Mucosa of stomach (tissue), 1 donor: ENCODE measurements around the gene ADAMTS17.

Experiments
- H3K27me3 ChIP-seq: one replicate; pipeline ENCODE4 v1.7.0; 2013; ENCODE audit warnings: mild to moderate bottlenecking, low read length; ENCODE audit not compliant: control insufficient read depth, insufficient read depth
- H3K36me3 ChIP-seq: one replicate; pipeline ENCODE4 v1.7.0; 2013; ENCODE audit warnings: low read length; ENCODE audit not compliant: control insufficient read depth, insufficient read depth
- H3K4me1 ChIP-seq: one replicate; pipeline ENCODE4 v1.7.0; 2013; ENCODE audit warnings: mild to moderate bottlenecking, low read length; ENCODE audit not compliant: control insufficient read depth, insufficient read depth
- H3K4me3 ChIP-seq: one replicate; pipeline ENCODE4 v1.7.0; 2013; ENCODE audit warnings: low read length
- H3K9ac ChIP-seq: one replicate; pipeline ENCODE4 v1.7.0; 2013; ENCODE audit warnings: mild to moderate bottlenecking, low read length, moderate library complexity
- H3K9me3 ChIP-seq: one replicate; pipeline ENCODE4 v1.7.0; 2013; ENCODE audit warnings: mild to moderate bottlenecking, low read length, moderate library complexity; ENCODE audit not compliant: control insufficient read depth
- donor health status: Pancreatic carcinoma.

The ADAMTS17 gene

GRCh38 chr15:100190675-100191074, 151.1 kb downstream of the ADAMTS17 start:
- Histone ChIP-seq H3K9me3 (no peaks in the 10 kb centered on the region), H3K9ac (no peak overlapping the region), H3K27me3 (no peaks in the 10 kb centered on the region), H3K4me3 (no peak overlapping the region), H3K36me3 (no peaks in the 10 kb centered on the region), H3K4me1 (no peaks in the 10 kb centered on the region)

GRCh38 chr15:100189849-100190248, 151.9 kb downstream of the ADAMTS17 start:
- Histone ChIP-seq H3K4me1 (no peaks in the 10 kb centered on the region), H3K36me3 (no peaks in the 10 kb centered on the region), H3K27me3 (no peaks in the 10 kb centered on the region), H3K9ac (no peak overlapping the region), H3K4me3 (no peak overlapping the region), H3K9me3 (no peaks in the 10 kb centered on the region)

GRCh38 chr15:100189319-100189718, 152.5 kb downstream of the ADAMTS17 start:
- no peaks in the 10 kb centered on the region for H3K4me1 ChIP-seq
- H3K36me3 ChIP-seq: no peaks in the 10 kb centered on the region
- no peak overlapping the region for H3K4me3 ChIP-seq
- no peaks in the 10 kb centered on the region for H3K9me3 ChIP-seq
- no peak overlapping the region for H3K9ac ChIP-seq
- H3K27me3 ChIP-seq: no peaks in the 10 kb centered on the region

- H3K4me1 ChIP-seq: no peaks in the 10 kb centered on the region
- H3K36me3 ChIP-seq: no peaks in the 10 kb centered on the region
- H3K9ac ChIP-seq: no peak overlapping the region
- no peaks in the 10 kb centered on the region for H3K27me3 ChIP-seq
- H3K9me3 ChIP-seq: no peaks in the 10 kb centered on the region
- H3K4me3 ChIP-seq: no peak overlapping the region
Observed at GRCh38 chr15:100187677-100188076, 154.1 kb downstream of the ADAMTS17 start.

GRCh38 chr15:100186960-100187359, 154.8 kb downstream of the ADAMTS17 start:
- Histone ChIP-seq H3K27me3 (no peaks in the 10 kb centered on the region), H3K4me1 (no peaks in the 10 kb centered on the region), H3K4me3 (no peak overlapping the region), H3K36me3 (no peaks in the 10 kb centered on the region), H3K9ac (no peak overlapping the region), H3K9me3 (no peaks in the 10 kb centered on the region)

- Histone ChIP-seq H3K9ac (no peak overlapping the region), H3K4me3 (no peak overlapping the region), H3K9me3 (no peaks in the 10 kb centered on the region), H3K4me1 (no peaks in the 10 kb centered on the region), H3K36me3 (no peaks in the 10 kb centered on the region), H3K27me3 (no peaks in the 10 kb centered on the region)
Observed at GRCh38 chr15:100186366-100186765, 155.4 kb downstream of the ADAMTS17 start.

GRCh38 chr15:100183921-100184495, 157.8 kb downstream of the ADAMTS17 start:
- Histone ChIP-seq H3K9me3 (no peaks in the 10 kb centered on the region), H3K4me1 (no peaks in the 10 kb centered on the region), H3K36me3 (no peaks in the 10 kb centered on the region)

GRCh38 chr15:100180921-100181320, 160.9 kb downstream of the ADAMTS17 start:
- Histone ChIP-seq H3K4me1 (no peaks in the 10 kb centered on the region), H3K9ac (no peak overlapping the region), H3K4me3 (no peak overlapping the region), H3K9me3 (no peaks in the 10 kb centered on the region), H3K36me3 (no peaks in the 10 kb centered on the region), H3K27me3 (no peaks in the 10 kb centered on the region)

More at GRCh38 chr15:100183921-100184495, 157.8 kb downstream of the ADAMTS17 start:
- no peak overlapping the region for H3K4me3 ChIP-seq
- no peak overlapping the region for H3K9ac ChIP-seq
- no peaks in the 10 kb centered on the region for H3K27me3 ChIP-seq

GRCh38 chr15:100175406-100176114, 166.2 kb downstream of the ADAMTS17 start:
- Histone ChIP-seq H3K27me3 (no peaks in the 10 kb centered on the region), H3K9me3 (peaks cover 15% of the 10 kb centered on the region), H3K4me1 (no peaks in the 10 kb centered on the region), H3K9ac (no peak overlapping the region), H3K36me3 (no peaks in the 10 kb centered on the region), H3K4me3 (no peak overlapping the region)

GRCh38 chr15:100174904-100175275, 166.9 kb downstream of the ADAMTS17 start:
- H3K36me3 ChIP-seq: no peaks in the 10 kb centered on the region
- H3K4me3 ChIP-seq: no peak overlapping the region
- peaks cover 15% of the 10 kb centered on the region for H3K9me3 ChIP-seq
- H3K9ac ChIP-seq: no peak overlapping the region
- H3K27me3 ChIP-seq: no peaks in the 10 kb centered on the region
- no peaks in the 10 kb centered on the region for H3K4me1 ChIP-seq

GRCh38 chr15:100174159-100174903, 167.4 kb downstream of the ADAMTS17 start:
- H3K36me3 ChIP-seq: no peaks in the 10 kb centered on the region
- H3K4me1 ChIP-seq: no peaks in the 10 kb centered on the region

GRCh38 chr15:100172356-100173024, 169.3 kb downstream of the ADAMTS17 start:
- Histone ChIP-seq H3K4me3 (no peak overlapping the region), H3K9me3 (peaks cover 15% of the 10 kb centered on the region), H3K4me1 (peaks cover under 1% of the 10 kb centered on the region), H3K9ac (no peak overlapping the region), H3K27me3 (no peaks in the 10 kb centered on the region), H3K36me3 (no peaks in the 10 kb centered on the region)

More at GRCh38 chr15:100174159-100174903, 167.4 kb downstream of the ADAMTS17 start:
- H3K27me3 ChIP-seq: no peaks in the 10 kb centered on the region
- H3K9ac ChIP-seq: no peak overlapping the region
- no peak overlapping the region for H3K4me3 ChIP-seq
- H3K9me3 ChIP-seq: peaks cover 15% of the 10 kb centered on the region
